ENCODE data around the gene SLX9. TPM values are rescaled to one million over a fixed set of nuclear protein-coding genes. Genes with fewer than 3 reads are reported as not detected.

Gene SLX9
- total RNA-seq, 2 donors from 2014 or later = 21.4 to 24.8 TPM

- Histone ChIP-seq H3K4me3 (no peak overlapping the region), H3K4me1 (replicated peaks) (no peaks in the 10 kb centered on the region), H3K9me3 (no peaks in the 10 kb centered on the region), H3K27ac (no peak overlapping the region), H3K36me3 (no peaks in the 10 kb centered on the region), H3K27me3 (replicated peaks; ENCODE audit: insufficient read depth) (no peaks in the 10 kb centered on the region)
- 80% methylated on average over 20 of the region's 24 CpGs for WGBS
- TF ChIP-seq POLR2A (IDR thresholded peaks at IDR 0.05) (no peak), POLR2AphosphoS5 (IDR thresholded peaks at IDR 0.05) (no peak), CTCF (IDR thresholded peaks at IDR 0.05) (no peak)
- intact Hi-C loops (cut with DNase I) = no loop called here
- DNase-seq (ENCODE audit: low spot score) = no peak
Observed at GRCh38 chr21:44969931-44970755, 30.3 kb downstream of the SLX9 start.

GRCh38 chr21:44970766-44971671 lies 31.2 kb downstream of the SLX9 start:
- Histone ChIP-seq H3K36me3 (no peaks in the 10 kb centered on the region), H3K4me1 (replicated peaks) (no peaks in the 10 kb centered on the region), H3K4me3 (no peak overlapping the region), H3K27me3 (replicated peaks; ENCODE audit: insufficient read depth) (no peaks in the 10 kb centered on the region), H3K9me3 (no peaks in the 10 kb centered on the region), H3K27ac (no peak overlapping the region)
- intact Hi-C loops (cut with DNase I) = no loop called here
- TF ChIP-seq POLR2A (IDR thresholded peaks at IDR 0.05) = no peak
- TF ChIP-seq CTCF (IDR thresholded peaks at IDR 0.05) = no peak
- no peak for TF ChIP-seq POLR2AphosphoS5 (IDR thresholded peaks at IDR 0.05)
- WGBS = 88% methylated on average over 36 of the region's 36 CpGs
- DNase-seq (ENCODE audit: low spot score) = no peak

- Histone ChIP-seq H3K4me1 (replicated peaks) (no peaks in the 10 kb centered on the region), H3K4me3 (no peak overlapping the region), H3K27me3 (replicated peaks; ENCODE audit: insufficient read depth) (no peaks in the 10 kb centered on the region), H3K27ac (no peak overlapping the region), H3K9me3 (no peaks in the 10 kb centered on the region), H3K36me3 (no peaks in the 10 kb centered on the region)
- no peak for DNase-seq (ENCODE audit: low spot score)
- TF ChIP-seq POLR2A (IDR thresholded peaks at IDR 0.05) = no peak
- TF ChIP-seq CTCF (IDR thresholded peaks at IDR 0.05) = no peak
- TF ChIP-seq POLR2AphosphoS5 (IDR thresholded peaks at IDR 0.05) = no peak
- 87% methylated on average over 10 of the region's 10 CpGs for WGBS
- intact Hi-C loops (cut with DNase I) = no loop called here
Observed at GRCh38 chr21:44971672-44971995, 31.8 kb downstream of the SLX9 start.

- H3K9me3 ChIP-seq = no peaks in the 10 kb centered on the region
- no peak for TF ChIP-seq POLR2A (IDR thresholded peaks at IDR 0.05)
- H3K4me3 ChIP-seq = no peak overlapping the region
- intact Hi-C loops (cut with DNase I) = no loop called here
- no peak overlapping the region for H3K27ac ChIP-seq
- WGBS = 89% methylated on average over 19 of the region's 19 CpGs
- H3K27me3 ChIP-seq (replicated peaks; ENCODE audit: insufficient read depth) = no peaks in the 10 kb centered on the region
- H3K4me1 ChIP-seq (replicated peaks) = no peaks in the 10 kb centered on the region
- DNase-seq (ENCODE audit: low spot score) = no peak
- H3K36me3 ChIP-seq = no peaks in the 10 kb centered on the region
Observed at GRCh38 chr21:44972301-44972814, 32.5 kb downstream of the SLX9 start.

GRCh38 chr21:44972821-44973220 lies 33.0 kb downstream of the SLX9 start:
- no peak for TF ChIP-seq CTCF (IDR thresholded peaks at IDR 0.05)
- no peak for TF ChIP-seq POLR2AphosphoS5 (IDR thresholded peaks at IDR 0.05)
- TF ChIP-seq POLR2A (IDR thresholded peaks at IDR 0.05) = no peak
- Histone ChIP-seq H3K27ac (no peak overlapping the region), H3K9me3 (no peaks in the 10 kb centered on the region), H3K4me1 (replicated peaks) (no peaks in the 10 kb centered on the region), H3K36me3 (no peaks in the 10 kb centered on the region), H3K4me3 (no peak overlapping the region), H3K27me3 (replicated peaks; ENCODE audit: insufficient read depth) (no peaks in the 10 kb centered on the region)
- 73% methylated on average over 9 of the region's 16 CpGs for WGBS
- no peak for DNase-seq (ENCODE audit: low spot score)
- intact Hi-C loops (cut with DNase I) = no loop called here
